OCI-LY7 (cell line): ENCODE measurements around the gene UNC80.

Source experiments
- EZH2phosphoT487 ChIP-seq: fragments of 200-600 bp; sonication (generic); IDR thresholded peaks from 2 replicates; pipeline ENCODE4 v1.6.1; 2018; ENCODE audit warnings: low read depth, borderline replicate concordance, mild to moderate bottlenecking, mixed run types, antibody characterized with exemption, low read length, moderate library complexity, mixed read lengths
- TF ChIP-seq, protein P1 (sequence below): fragments of 200-600 bp; sonication (generic); conservative IDR thresholded peaks from 2 replicates; pipeline ENCODE4 v1.5.1; 2014; ENCODE audit warnings: mild to moderate bottlenecking, antibody characterized with exemption, low read length, moderate library complexity, mixed read lengths

DNA sequence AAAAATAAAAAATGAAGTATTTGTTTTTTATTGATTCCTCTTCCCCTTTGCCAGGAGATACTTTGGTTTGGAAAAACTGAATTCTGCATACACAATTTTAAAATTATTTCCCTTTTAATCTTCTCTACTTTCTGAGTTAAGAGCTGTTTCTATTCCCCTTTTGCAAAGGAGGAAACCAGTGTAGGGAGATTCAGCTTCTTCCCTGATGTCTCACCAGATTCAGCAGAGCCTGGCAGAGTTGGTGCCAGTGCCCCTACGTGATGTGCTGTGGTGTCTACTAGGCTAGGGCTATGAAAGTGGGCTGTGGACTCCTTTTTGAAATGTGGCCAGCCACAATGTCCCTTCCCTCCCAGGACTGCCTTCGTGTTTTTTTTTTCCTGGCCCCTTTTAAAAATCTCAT, 233.2 kb downstream of the UNC80 start:
- TF ChIP-seq, protein P1, sequence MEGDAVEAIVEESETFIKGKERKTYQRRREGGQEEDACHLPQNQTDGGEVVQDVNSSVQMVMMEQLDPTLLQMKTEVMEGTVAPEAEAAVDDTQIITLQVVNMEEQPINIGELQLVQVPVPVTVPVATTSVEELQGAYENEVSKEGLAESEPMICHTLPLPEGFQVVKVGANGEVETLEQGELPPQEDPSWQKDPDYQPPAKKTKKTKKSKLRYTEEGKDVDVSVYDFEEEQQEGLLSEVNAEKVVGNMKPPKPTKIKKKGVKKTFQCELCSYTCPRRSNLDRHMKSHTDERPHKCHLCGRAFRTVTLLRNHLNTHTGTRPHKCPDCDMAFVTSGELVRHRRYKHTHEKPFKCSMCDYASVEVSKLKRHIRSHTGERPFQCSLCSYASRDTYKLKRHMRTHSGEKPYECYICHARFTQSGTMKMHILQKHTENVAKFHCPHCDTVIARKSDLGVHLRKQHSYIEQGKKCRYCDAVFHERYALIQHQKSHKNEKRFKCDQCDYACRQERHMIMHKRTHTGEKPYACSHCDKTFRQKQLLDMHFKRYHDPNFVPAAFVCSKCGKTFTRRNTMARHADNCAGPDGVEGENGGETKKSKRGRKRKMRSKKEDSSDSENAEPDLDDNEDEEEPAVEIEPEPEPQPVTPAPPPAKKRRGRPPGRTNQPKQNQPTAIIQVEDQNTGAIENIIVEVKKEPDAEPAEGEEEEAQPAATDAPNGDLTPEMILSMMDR: no peak
- no peak for TF ChIP-seq EZH2phosphoT487
